Loucy (cell line): ENCODE data around the gene GPC1.

Source experiments
- H2AFZ ChIP-seq: fragments of 200-600 bp; sonication (generic); 2 replicates; pipeline ENCODE4 v1.6.0; 2016; ENCODE audit warnings: antibody characterized with exemption, mild to moderate bottlenecking, low read length, moderate library complexity
- H3F3A ChIP-seq: fragments of 200-600 bp; 2 replicates; pipeline ENCODE4 v1.6.0; 2016; ENCODE audit warnings: antibody characterized with exemption, low read depth, mild to moderate bottlenecking
- H3K27me3 ChIP-seq: fragments of 200-600 bp; sonication (generic); 2 replicates; pipeline ENCODE4 v1.6.1; 2014; ENCODE audit warnings: low read length, mild to moderate bottlenecking; ENCODE audit not compliant: insufficient read depth, poor library complexity, severe bottlenecking
- H3K36me3 ChIP-seq: fragments of 200-600 bp; sonication (generic); 2 replicates; pipeline ENCODE4 v1.6.1; 2016; ENCODE audit warnings: low read length; ENCODE audit not compliant: insufficient read depth
- H3K4me1 ChIP-seq: fragments of 200-600 bp; sonication (generic); 2 replicates; pipeline ENCODE4 v1.5.1; 2014; ENCODE audit warnings: low read length, mild to moderate bottlenecking; ENCODE audit not compliant: insufficient read depth, poor library complexity, severe bottlenecking
- H3K4me2 ChIP-seq: fragments of 200-600 bp; sonication (generic); 2 replicates; pipeline ENCODE4 v1.6.0; 2014; ENCODE audit warnings: antibody characterized with exemption, low read length, low read depth, mild to moderate bottlenecking; ENCODE audit not compliant: poor library complexity, severe bottlenecking
- H3K4me3 ChIP-seq: fragments of 200-600 bp; sonication (generic); 2 replicates; pipeline ENCODE4 v1.5.1; 2014; ENCODE audit warnings: low read length, mild to moderate bottlenecking, mixed read lengths; ENCODE audit not compliant: poor library complexity, severe bottlenecking
- H3K79me2 ChIP-seq: fragments of 200-600 bp; sonication (generic); 2 replicates; pipeline ENCODE4 v1.6.1; 2014; ENCODE audit warnings: low read length; ENCODE audit not compliant: insufficient read depth
- H3K9ac ChIP-seq: fragments of 200-600 bp; sonication (generic); 2 replicates; pipeline ENCODE4 v1.6.0; 2014; ENCODE audit warnings: mild to moderate bottlenecking, low read depth, low read length, moderate library complexity; ENCODE audit not compliant: poor library complexity, severe bottlenecking
- H3K9me2 ChIP-seq: fragments of 200-600 bp; sonication (generic); replicated peaks from 2 replicates; pipeline ENCODE4 v1.6.1; 2016; ENCODE audit warnings: low read depth, low read length, mixed read lengths
- H3K9me3 ChIP-seq: fragments of 200-600 bp; sonication (generic); 2 replicates; pipeline ENCODE4 v1.6.1; 2014; ENCODE audit warnings: mild to moderate bottlenecking, antibody characterized with exemption, low read length, low read depth; ENCODE audit not compliant: insufficient read depth
- H4K20me1 ChIP-seq: fragments of 200-600 bp; sonication (generic); 2 replicates; pipeline ENCODE4 v1.6.0; 2014; ENCODE audit warnings: antibody characterized with exemption, low read length, mild to moderate bottlenecking; ENCODE audit not compliant: insufficient read depth, poor library complexity, severe bottlenecking
- EZH2phosphoT487 ChIP-seq: fragments of 200-600 bp; IDR thresholded peaks from 2 replicates; pipeline ENCODE4 v1.6.1; 2018; ENCODE audit warnings: antibody characterized with exemption, mild to moderate bottlenecking, moderate library complexity, borderline replicate concordance
- TF ChIP-seq, protein P1 (sequence below): fragments of 200-600 bp; sonication (generic); conservative IDR thresholded peaks from 2 replicates; pipeline ENCODE4 v1.5.1; 2014; ENCODE audit warnings: mild to moderate bottlenecking, antibody characterized with exemption, low read length

Gene GPC1

DNA sequence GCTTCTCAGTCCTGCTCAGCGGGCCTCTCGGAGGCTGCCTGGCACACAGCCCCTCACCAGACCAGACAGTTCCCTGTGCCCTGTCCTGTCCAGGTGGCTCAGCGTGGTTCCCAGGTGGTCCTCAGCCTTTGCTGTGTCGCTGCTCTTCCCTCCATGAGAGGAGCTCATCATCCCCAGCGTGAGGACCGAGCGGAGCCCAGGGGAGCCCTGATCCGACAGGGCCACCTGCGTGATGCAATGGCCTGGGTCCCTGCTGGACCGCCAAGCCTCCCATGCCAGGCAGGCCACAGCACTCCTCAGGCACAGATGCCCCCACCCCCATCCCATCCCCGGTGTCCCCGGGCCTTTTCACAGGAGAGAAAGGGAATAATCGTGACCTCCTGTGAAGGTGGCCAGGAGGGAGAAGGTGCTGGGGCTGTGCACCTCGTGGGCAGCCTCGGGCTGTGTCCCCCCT, 4.3 kb downstream of the GPC1 start:
- Histone ChIP-seq H3K4me3 (no peak overlapping the region), H3K4me1 (peaks cover 8% of the 10 kb centered on the region), H3K9me2 (no peaks in the 10 kb centered on the region), H3K27me3 (no peaks in the 10 kb centered on the region), H3F3A (no peaks in the 10 kb centered on the region), H4K20me1 (no peaks in the 10 kb centered on the region), H3K9me3 (no peaks in the 10 kb centered on the region), H3K4me2 (no peak overlapping the region), H3K36me3 (no peaks in the 10 kb centered on the region), H3K79me2 (no peaks in the 10 kb centered on the region), H3K9ac (no peak overlapping the region), H2AFZ (no peak overlapping the region)
- TF ChIP-seq EZH2phosphoT487, result no peak

GRCh38 chr2:240440251-240440650, 4.8 kb downstream of the GPC1 start:
- Histone ChIP-seq H3K4me3 (no peak overlapping the region), H3K9me2 (no peaks in the 10 kb centered on the region), H3K9ac (no peak overlapping the region), H3F3A (no peaks in the 10 kb centered on the region), H3K27me3 (no peaks in the 10 kb centered on the region), H2AFZ (no peak overlapping the region), H3K4me2 (no peak overlapping the region), H3K9me3 (no peaks in the 10 kb centered on the region), H4K20me1 (no peaks in the 10 kb centered on the region), H3K79me2 (no peaks in the 10 kb centered on the region), H3K36me3 (no peaks in the 10 kb centered on the region), H3K4me1 (peaks cover 6% of the 10 kb centered on the region)
- TF ChIP-seq, protein P1, sequence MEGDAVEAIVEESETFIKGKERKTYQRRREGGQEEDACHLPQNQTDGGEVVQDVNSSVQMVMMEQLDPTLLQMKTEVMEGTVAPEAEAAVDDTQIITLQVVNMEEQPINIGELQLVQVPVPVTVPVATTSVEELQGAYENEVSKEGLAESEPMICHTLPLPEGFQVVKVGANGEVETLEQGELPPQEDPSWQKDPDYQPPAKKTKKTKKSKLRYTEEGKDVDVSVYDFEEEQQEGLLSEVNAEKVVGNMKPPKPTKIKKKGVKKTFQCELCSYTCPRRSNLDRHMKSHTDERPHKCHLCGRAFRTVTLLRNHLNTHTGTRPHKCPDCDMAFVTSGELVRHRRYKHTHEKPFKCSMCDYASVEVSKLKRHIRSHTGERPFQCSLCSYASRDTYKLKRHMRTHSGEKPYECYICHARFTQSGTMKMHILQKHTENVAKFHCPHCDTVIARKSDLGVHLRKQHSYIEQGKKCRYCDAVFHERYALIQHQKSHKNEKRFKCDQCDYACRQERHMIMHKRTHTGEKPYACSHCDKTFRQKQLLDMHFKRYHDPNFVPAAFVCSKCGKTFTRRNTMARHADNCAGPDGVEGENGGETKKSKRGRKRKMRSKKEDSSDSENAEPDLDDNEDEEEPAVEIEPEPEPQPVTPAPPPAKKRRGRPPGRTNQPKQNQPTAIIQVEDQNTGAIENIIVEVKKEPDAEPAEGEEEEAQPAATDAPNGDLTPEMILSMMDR, result no peak
- no peak for TF ChIP-seq EZH2phosphoT487

DNA sequence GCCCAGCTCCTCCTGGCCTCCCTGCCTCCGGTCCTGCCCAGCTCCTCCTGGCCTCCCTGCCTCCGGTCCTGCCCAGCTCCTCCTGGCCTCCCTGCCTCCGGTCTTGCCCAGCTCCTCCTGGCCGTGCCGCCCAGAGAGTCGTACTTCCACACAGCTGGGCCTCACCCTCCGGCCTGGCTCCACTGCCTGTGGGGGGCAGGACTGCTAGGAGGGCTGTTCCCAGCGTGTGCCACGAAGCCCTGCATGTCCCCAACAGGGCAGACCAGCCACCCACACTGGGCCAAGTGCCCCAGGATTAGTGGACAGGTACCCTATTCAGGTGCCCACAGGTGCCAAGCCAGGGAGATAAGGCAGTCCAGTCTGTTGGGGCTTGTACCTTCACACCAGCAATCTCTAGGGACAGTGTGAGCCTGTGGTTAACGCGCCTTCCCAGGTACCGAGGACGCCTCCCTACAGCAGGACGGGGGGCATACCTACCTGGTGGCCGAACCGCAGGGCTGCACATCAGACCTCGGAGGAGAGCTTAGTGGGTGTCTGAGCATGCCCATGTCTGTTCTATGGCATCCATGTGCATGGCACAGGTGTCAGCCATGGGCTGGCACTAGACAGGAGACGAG, 5.3 kb downstream of the GPC1 start:
- no peak overlapping the region for H3K4me3 ChIP-seq
- no peaks in the 10 kb centered on the region for H3K36me3 ChIP-seq
- no peaks in the 10 kb centered on the region for H3K79me2 ChIP-seq
- H3K27me3 ChIP-seq, result no peaks in the 10 kb centered on the region
- H3K9me2 ChIP-seq, result no peaks in the 10 kb centered on the region
- H3K4me1 ChIP-seq, result peaks cover 6% of the 10 kb centered on the region
- TF ChIP-seq, protein P1, result no peak
- no peak for TF ChIP-seq EZH2phosphoT487
- no peaks in the 10 kb centered on the region for H3K9me3 ChIP-seq
- H2AFZ ChIP-seq, result no peak overlapping the region
- no peaks in the 10 kb centered on the region for H3F3A ChIP-seq
- H4K20me1 ChIP-seq, result no peaks in the 10 kb centered on the region
- H3K9ac ChIP-seq, result no peak overlapping the region
- H3K4me2 ChIP-seq, result no peak overlapping the region
